ENCODE measurements around the gene PKP1.

The PKP1 gene

GRCh38 chr1:201260648-201261311 lies 22.5 kb upstream of the PKP1 start:
- no peak for DNase-seq

- no peak for DNase-seq
Measured at GRCh38 chr1:201261771-201262547, 21.3 kb upstream of the PKP1 start.

GRCh38 chr1:201262963-201263608 lies 20.2 kb upstream of the PKP1 start:
- DNase-seq = no peak

GRCh38 chr1:201264072-201264471 lies 19.2 kb upstream of the PKP1 start:
- DNase-seq = no peak

- DNase-seq = no peak
Measured at GRCh38 chr1:201264554-201264953, 18.8 kb upstream of the PKP1 start.

GRCh38 chr1:201265756-201266155 lies 17.6 kb upstream of the PKP1 start:
- DNase-seq = no peak

GRCh38 chr1:201266276-201266675 lies 17.0 kb upstream of the PKP1 start:
- DNase-seq = no peak

GRCh38 chr1:201266774-201267173 lies 16.5 kb upstream of the PKP1 start:
- peak; percentile 62 for DNase-seq

GRCh38 chr1:201267481-201268229 lies 15.7 kb upstream of the PKP1 start:
- DNase-seq = no peak

- no peak for DNase-seq
Measured at GRCh38 chr1:201268604-201269151, 14.6 kb upstream of the PKP1 start.

GRCh38 chr1:201269281-201269680 lies 14.0 kb upstream of the PKP1 start:
- DNase-seq = no peak

GRCh38 chr1:201269900-201270410 lies 13.4 kb upstream of the PKP1 start:
- DNase-seq = no peak

GRCh38 chr1:201270616-201271390 lies 12.5 kb upstream of the PKP1 start:
- DNase-seq = no peak

- DNase-seq = no peak
Measured at GRCh38 chr1:201272799-201273198, 10.5 kb upstream of the PKP1 start.

- DNase-seq = no peak
Measured at GRCh38 chr1:201274616-201275252, 8.6 kb upstream of the PKP1 start.

- DNase-seq = no peak
Measured at GRCh38 chr1:201275253-201275666, 8.0 kb upstream of the PKP1 start.

GRCh38 chr1:201276891-201277290 lies 6.4 kb upstream of the PKP1 start:
- no peak for DNase-seq

GRCh38 chr1:201277441-201277840 lies 5.9 kb upstream of the PKP1 start:
- no peak for DNase-seq

GRCh38 chr1:201279313-201279712 lies 4.0 kb upstream of the PKP1 start:
- DNase-seq = no peak

- DNase-seq = no peak
Measured at GRCh38 chr1:201280884-201281283, 2.4 kb upstream of the PKP1 start.

GRCh38 chr1:201281573-201281972 lies 1.7 kb upstream of the PKP1 start:
- no peak for DNase-seq

Measured in suppressor macrophage treated with lipopolysaccharide for 4 hours (primary cell).